GM12875 (cell line): Measurements from ENCODE around the gene GNG13.

Experiments
- H3K4me3 ChIP-seq: one replicate; pipeline ENCODE4 v1.5.1; 2011; ENCODE audit warnings: low read depth, low read length, control low read depth
- TF ChIP-seq, protein P1 (sequence below): IDR thresholded peaks from 2 replicates; pipeline ENCODE4 v1.5.1; 2011; ENCODE audit warnings: low read depth, mild to moderate bottlenecking, control low read depth, inconsistent platforms, low read length, moderate library complexity, borderline replicate concordance; ENCODE audit not compliant: insufficient read depth

The GNG13 gene

DNA sequence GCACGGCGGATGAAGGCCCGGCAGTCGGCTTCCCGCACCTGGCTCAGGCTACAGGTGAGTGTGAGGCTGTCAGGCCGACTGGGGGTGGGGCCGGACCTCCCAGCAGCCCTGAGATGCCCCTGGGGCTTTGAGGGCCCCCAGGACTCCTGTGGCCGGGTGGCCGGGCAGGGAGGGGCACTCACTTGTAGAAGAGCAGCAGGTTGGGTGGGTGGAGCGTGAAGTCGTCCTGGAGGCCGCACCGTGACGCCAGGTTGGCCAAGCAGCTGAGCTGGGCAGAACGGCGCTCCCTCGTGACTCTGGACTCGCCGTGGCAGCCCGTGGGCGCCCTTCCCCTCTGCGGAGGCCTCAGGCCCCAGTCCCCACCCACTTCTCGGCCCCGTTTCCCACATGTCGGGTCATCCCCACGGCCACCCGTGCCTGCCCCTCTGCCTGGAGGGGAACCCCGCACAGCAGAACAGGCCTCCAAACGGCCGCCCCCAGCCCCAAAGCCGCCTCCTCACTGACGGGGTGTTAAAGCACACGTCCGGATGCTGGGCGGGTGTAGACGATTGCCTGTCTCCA, 25.2 kb downstream of the GNG13 start:
- TF ChIP-seq, protein P1, sequence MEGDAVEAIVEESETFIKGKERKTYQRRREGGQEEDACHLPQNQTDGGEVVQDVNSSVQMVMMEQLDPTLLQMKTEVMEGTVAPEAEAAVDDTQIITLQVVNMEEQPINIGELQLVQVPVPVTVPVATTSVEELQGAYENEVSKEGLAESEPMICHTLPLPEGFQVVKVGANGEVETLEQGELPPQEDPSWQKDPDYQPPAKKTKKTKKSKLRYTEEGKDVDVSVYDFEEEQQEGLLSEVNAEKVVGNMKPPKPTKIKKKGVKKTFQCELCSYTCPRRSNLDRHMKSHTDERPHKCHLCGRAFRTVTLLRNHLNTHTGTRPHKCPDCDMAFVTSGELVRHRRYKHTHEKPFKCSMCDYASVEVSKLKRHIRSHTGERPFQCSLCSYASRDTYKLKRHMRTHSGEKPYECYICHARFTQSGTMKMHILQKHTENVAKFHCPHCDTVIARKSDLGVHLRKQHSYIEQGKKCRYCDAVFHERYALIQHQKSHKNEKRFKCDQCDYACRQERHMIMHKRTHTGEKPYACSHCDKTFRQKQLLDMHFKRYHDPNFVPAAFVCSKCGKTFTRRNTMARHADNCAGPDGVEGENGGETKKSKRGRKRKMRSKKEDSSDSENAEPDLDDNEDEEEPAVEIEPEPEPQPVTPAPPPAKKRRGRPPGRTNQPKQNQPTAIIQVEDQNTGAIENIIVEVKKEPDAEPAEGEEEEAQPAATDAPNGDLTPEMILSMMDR, result no peak

DNA sequence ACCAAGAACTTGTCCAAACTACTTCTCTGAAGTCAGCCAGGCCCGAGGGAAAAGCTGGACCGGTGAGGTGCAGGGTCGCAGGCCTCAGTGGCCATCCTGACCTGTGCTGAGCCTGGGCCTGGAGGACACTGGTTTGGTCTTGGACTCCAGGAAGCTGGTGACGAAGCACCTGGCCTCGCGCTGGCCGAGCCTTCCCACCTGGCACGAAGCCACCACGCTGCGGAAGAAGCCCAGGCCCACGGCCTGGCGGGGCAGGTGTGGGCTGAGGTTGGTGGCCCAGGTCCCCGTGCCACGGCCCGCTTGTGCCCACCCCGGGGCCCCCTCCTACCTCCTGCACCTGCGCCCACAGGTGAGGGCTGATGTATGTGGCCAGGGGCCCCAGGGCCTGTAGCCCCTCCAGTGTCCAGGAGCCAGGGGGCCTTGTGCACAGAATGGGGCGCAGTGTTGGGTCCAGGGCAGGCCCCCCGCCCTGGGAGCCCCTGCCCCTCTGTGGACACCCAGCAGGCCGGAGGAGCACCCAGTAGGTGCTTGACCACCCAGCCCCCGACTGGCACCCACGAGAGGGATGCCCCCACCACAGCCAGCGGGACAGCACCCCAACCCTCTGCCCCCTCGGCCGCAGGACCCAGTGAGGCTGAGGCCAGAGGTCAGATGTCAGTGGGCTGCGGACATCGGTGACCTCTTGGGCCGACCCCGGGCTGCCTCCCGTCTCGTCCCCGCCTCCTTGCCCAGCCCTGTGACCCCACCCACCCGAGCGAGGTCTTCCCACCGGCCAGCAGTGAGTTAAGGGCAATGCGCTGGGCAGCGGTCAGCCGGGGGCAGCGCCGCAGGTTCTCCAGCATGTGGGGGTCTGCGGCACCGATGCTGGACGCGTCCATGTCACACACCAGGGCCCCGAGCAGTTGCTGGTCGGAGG, 26.2 kb downstream of the GNG13 start:
- TF ChIP-seq, protein P1, result no peak
- no peak overlapping the region for H3K4me3 ChIP-seq

More for the DNA sequence above, 25.2 kb downstream of the GNG13 start:
- H3K4me3 ChIP-seq, result no peak overlapping the region

DNA sequence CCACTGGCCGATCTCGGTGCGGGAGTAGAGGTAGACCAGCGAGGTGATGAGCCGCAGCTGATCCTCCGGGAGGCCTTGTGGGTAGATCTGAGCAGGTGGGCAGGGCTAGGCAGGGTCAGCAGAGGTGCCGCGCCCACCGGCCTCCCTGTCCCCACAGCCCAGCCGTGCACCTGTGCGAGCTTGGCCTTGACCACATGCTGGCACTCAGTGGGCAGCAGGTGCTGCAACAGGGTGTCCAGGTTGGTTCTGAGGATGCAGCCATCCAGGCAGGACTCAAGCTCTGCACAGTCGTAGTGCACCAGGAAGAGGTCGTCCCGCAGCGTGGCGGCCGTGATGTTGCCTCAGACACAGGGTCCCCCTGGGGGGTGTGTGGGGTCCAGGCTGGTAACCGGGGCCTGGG, 27.6 kb downstream of the GNG13 start:
- H3K4me3 ChIP-seq, result no peak overlapping the region
- TF ChIP-seq, protein P1, result no peak

DNA sequence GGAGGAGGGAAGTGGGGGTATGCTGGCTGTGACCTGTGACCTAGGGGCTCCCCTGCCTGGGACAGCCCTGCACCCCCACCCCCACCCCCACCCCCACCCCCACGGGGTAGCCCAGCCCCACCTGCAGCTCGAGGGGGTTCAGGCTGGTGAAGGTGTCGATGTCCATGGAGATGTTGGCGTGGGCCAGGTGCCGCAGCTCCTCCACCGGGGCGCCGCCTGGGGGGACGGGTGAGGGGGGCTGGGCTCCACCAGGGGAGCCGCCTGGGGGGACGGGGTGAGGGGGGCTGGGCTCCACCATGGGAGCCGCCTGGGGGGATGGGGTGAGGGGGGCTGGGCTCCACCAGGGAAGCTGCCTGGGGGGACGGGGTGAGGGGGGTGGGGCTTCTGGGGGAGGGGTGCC, 30.1 kb downstream of the GNG13 start:
- TF ChIP-seq, protein P1, result no peak
- H3K4me3 ChIP-seq, result no peak overlapping the region

DNA sequence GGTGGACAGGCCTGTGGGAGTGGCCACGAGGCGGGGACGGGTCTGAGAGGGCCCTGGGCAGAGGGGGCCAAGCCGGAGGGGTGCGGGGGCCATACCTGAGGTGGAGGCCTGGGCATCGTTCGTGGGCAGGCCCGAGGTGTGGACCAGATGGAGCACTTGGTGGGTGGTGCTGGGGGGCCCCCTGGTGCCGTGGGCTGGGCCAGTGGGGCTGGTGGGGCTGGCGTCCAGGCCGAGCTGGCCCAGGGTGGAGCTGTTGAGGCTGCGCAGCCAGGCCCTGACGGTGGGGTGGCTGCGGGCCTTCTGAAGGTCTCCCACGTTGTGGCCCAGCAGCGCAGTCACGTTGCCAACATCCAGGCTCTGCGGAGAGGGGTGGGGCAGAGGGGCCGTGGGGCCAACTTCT, 30.6 kb downstream of the GNG13 start:
- TF ChIP-seq, protein P1, result no peak
- no peak overlapping the region for H3K4me3 ChIP-seq

DNA sequence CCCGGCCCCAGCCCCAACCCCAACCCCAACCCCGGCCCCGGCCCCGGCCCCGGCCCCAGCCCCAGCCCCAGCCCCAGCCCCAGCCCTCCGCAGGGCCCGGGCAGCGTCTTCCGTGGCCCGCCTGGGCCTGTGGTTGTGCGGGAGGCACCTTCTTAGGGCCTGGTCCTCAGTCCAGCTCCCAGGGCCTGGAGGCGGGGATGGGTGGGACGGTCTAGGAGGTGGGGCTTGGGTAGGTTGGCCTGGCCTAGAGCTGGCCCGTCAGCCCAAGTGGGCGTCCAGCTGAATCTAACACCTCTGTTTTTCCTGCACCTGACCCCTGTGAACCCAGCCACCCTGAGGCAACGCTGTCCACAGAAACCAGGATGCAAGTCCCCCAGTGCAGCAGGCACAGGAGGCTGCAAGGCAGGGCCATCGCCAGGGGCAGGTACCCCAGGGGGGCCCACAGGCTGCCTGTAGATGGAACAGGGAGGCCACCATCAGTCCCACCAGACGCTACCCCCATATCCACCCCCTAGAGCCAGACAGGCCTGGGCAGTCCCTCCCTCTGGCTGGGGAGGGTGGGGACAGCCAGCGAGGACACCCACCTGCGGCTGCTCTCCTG, 31.2 kb downstream of the GNG13 start:
- no peak overlapping the region for H3K4me3 ChIP-seq
- TF ChIP-seq, protein P1, result no peak
